Measurements from ENCODE around the gene ABAT.
"Not testable (repeated sequence)": the region's sequence is repeated elsewhere in the genome, so short reads cannot be mapped to it uniquely, and the experiment has no call there.

The ABAT gene

DNA sequence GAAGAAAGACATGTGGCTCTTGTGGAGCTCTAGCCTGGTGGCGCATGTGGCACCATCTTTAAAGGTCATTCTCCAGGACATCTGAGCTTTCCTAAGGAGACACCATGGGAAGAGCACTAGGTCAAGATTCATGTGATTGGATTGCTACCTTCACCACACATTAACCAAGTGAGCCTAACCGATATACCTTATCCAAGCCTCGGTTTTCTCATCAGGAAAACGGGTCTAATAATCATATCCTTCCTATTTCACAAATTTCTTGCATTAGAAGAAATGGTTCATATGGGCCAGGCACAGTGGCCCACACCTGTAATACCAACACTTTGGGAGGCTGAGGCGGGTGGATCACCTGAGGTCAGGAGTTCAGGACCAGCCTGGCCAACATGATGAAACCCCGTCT, 64.7 kb downstream of the ABAT start:
- in situ Hi-C loops (cut with MboI; ENCODE audit: low pct_unique_long_range_greater_than_20kb, low sequenced_read_pairs, unreplicated experiment) = no loop called here
- TF ChIP-seq, protein P1, sequence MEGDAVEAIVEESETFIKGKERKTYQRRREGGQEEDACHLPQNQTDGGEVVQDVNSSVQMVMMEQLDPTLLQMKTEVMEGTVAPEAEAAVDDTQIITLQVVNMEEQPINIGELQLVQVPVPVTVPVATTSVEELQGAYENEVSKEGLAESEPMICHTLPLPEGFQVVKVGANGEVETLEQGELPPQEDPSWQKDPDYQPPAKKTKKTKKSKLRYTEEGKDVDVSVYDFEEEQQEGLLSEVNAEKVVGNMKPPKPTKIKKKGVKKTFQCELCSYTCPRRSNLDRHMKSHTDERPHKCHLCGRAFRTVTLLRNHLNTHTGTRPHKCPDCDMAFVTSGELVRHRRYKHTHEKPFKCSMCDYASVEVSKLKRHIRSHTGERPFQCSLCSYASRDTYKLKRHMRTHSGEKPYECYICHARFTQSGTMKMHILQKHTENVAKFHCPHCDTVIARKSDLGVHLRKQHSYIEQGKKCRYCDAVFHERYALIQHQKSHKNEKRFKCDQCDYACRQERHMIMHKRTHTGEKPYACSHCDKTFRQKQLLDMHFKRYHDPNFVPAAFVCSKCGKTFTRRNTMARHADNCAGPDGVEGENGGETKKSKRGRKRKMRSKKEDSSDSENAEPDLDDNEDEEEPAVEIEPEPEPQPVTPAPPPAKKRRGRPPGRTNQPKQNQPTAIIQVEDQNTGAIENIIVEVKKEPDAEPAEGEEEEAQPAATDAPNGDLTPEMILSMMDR (IDR thresholded peaks at IDR 0.05; ENCODE audit: extremely low read depth, insufficient read depth, missing control alignments) = no peak
- no peak for DNase-seq (ENCODE audit: low spot score)

DNA sequence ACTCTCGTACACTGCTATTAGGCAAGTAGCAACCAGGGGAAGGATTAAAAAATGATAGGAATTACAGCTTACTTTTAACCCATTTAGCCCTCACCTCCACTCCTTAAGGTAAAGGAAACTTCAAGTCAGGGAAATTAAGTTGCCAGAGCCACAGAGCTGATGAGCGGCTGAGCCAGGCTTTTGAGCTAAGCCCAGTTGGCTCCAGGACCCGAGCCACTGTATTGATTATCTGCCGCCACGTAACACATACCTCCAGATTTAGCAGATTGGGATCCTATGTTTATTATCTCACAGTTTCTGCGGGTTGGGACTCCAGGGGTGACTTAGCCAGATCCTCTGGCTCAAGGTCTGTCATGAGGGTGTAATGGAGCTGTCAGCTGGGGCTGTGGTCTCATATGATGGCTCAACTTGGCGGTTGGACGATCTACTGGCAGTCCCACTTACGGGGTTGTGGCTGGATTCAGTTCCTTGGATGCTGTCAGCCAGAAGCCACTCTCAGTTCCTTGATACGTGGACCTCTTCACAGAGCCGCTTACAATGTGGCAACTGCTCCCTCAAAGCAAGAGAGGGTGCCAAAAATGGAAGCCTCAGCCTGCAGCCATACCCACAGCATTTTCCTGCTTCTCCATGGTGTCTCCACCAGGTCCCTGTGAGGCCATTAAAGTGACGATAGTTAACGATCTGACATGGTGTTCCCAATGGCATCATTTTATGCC, 65.7 kb downstream of the ABAT start:
- in situ Hi-C loops (cut with MboI; ENCODE audit: low pct_unique_long_range_greater_than_20kb, low sequenced_read_pairs, unreplicated experiment) = no loop called here
- TF ChIP-seq, protein P1 (IDR thresholded peaks at IDR 0.05; ENCODE audit: extremely low read depth, insufficient read depth, missing control alignments) = no peak
- DNase-seq (ENCODE audit: low spot score) = no peak

DNA sequence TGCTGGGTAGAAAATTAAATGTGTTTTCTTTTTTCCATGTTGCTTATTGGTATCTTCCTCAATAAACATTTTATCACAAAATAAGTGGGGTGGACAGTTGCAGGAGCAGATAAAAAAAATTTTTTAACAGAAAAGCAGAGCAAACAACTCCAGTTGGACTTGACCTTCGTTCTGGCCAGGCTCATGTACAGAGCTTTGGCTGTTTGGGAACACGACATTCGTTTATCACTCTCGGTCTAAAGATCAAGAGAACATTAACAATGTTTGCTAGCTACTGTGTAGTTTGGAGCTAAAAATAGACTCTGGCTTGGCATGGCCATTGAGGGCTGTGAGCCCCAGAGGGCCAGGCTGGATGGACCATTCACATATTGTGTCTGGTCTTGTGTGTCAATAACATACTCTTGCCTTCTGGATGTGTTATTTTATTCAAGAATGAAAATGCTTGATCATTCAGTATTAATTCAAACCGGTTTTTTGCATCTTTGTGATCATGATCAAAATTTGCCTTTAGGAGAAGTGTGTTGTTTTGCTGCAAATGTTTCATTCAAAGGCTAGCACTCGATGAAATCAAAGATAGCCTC, 66.4 kb downstream of the ABAT start:
- TF ChIP-seq, protein P1 (IDR thresholded peaks at IDR 0.05; ENCODE audit: extremely low read depth, insufficient read depth, missing control alignments) = no peak
- DNase-seq (ENCODE audit: low spot score) = no peak
- in situ Hi-C loops (cut with MboI; ENCODE audit: low pct_unique_long_range_greater_than_20kb, low sequenced_read_pairs, unreplicated experiment) = no loop called here

DNA sequence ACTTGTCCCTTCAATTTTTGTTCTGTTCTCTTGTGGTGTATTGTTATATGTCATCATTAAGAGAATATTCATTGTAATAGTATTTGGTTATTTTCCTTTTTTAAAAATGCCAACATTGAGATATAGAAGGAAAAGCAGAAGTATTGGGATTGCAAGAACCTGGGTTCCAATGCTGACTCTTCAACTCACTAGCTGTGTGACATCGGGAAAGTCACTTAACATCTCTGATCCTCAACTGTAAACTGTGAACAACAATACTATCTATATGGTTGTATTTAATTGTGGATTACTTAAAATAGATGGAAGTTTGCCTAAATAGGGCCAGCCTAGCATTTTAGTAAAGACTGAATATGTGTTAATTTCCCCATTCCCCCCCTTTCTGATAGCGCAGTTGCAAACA, 67.2 kb downstream of the ABAT start:
- DNase-seq (ENCODE audit: low spot score) = no peak
- TF ChIP-seq, protein P1 (IDR thresholded peaks at IDR 0.05; ENCODE audit: extremely low read depth, insufficient read depth, missing control alignments) = no peak
- in situ Hi-C loops (cut with MboI; ENCODE audit: low pct_unique_long_range_greater_than_20kb, low sequenced_read_pairs, unreplicated experiment) = no loop called here

DNA sequence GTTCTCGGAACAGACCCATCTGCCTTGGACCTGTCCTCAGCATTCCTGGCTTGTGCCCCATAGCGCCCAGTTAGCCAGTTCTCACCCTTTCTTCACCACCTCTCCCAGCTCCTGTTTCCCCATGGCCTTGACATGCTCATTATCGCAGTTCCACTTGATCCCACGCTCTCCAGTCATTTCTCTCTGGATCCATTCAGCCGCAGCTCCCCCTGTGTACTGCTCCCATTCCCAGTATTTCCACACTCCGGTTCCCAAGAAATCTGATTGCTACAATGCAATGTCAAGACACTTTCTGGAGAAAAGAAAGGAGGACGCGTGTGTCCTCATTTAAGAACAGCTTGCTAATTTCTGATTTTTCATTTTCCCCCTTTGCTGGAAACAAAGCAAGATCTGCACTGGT, 67.7 kb downstream of the ABAT start:
- in situ Hi-C loops (cut with MboI; ENCODE audit: low pct_unique_long_range_greater_than_20kb, low sequenced_read_pairs, unreplicated experiment) = no loop called here
- DNase-seq (ENCODE audit: low spot score) = no peak
- TF ChIP-seq, protein P1 (IDR thresholded peaks at IDR 0.05; ENCODE audit: extremely low read depth, insufficient read depth, missing control alignments) = no peak

DNA sequence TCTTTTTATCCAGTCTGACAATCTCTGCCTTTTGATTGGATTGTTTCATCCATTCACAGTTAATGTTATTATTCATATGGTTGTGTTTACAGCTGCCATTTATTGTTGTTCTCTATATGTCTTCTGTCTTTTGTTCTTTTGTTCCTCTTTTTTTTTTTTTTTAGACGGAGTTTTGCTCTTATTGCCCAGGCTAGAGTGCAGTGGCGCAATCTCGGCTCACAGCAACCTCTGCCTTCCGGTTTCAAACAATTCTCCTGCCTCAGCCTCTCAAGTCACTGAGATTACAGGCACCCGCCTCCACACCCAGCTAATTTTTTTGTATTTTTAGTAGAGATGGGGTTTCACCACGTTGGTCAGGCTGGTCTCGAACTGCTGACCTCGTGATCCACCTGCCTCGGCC, 74.5 kb downstream of the ABAT start:
- in situ Hi-C loops (cut with MboI; ENCODE audit: low pct_unique_long_range_greater_than_20kb, low sequenced_read_pairs, unreplicated experiment); DNase-seq (ENCODE audit: low spot score): not testable (repeated sequence)

DNA sequence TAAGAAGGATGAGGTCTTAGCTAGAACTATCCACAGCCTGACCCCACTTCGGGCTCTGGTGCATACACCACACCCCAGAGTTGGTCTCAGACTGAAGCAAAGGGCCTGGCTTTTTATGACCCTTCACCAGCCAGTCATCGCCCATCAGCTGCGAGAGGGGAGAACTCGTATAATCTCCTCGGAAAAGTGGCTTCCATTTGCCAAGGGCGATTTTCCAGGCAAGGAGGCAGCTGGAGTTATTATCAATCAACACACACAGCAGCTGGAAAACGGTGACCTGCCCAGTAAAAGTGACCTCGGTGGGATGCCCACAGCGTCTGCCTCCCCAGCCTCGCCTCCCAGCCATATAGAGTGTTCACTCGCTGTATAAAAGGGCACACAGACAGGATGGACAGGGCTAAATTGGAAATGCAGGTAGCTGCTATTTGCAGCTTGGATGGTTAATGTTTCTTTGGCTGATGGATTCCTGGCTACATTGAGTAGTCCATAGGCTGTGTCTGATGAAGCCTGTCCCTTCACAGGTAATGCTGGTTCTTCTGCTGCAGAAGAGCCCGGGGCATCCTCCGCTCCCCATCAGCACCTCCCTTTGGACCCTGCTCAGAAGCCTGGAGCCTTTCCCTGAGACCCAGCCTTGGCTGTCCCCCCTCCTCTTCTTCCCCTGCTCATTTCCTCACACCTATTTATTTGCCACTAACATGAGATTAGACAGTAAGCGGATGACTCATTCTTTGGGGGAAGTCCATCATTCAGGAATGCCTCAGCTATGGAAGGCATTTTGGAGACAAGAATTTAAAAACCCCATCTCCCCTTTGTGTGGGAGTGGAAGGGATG, 77.3 kb downstream of the ABAT start:
- DNase-seq (ENCODE audit: low spot score) = no peak
- in situ Hi-C loops (cut with MboI; ENCODE audit: low pct_unique_long_range_greater_than_20kb, low sequenced_read_pairs, unreplicated experiment) = no loop called here
- TF ChIP-seq, protein P1 (IDR thresholded peaks at IDR 0.05; ENCODE audit: extremely low read depth, insufficient read depth, missing control alignments) = no peak
